ENCODE data around the gene IGFBP6. TPM values are rescaled to one million over a fixed set of nuclear protein-coding genes. Genes with fewer than 3 reads are reported as not detected.
"Not testable (repeated sequence)": the region's sequence is repeated elsewhere in the genome, so short reads cannot be mapped to it uniquely, and the experiment has no call there.

IGFBP6 gene
- total and polyA plus RNA-seq, 8 donors = 22.6 to 388 (median 82.8) TPM

DNA sequence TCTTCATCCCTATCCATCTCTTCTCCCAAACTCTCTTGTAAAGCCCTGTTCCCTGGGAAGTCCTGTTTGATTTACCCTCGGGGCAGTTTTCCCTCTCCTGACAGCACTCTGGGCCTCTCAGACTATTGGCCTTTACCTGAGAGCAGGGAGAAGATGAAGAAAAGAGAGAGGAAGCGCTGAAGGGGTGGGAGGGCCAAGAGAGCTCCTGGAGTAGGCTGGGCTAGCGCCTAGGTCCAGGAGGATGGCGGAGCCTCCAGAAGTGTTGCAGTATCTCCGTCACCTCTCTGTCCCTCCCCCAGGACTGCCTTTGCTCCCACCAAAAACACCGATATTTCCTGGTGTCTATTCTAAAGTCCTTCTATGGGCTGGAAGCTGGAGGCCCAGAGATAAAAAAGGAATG, 5.7 kb upstream of the IGFBP6 start:
- H3K27ac ChIP-seq = no peak overlapping the region
- intact Hi-C loops (cut with DNase I; ENCODE audit: low total_unique reads) = no loop called here
- H3K9me3 ChIP-seq = no peaks in the 10 kb centered on the region
- peaks cover 0 to 14% (median 8%) of the 10 kb centered on the region in 4 donors for H3K4me1 ChIP-seq
- no peaks in the 10 kb centered on the region for H3K36me3 ChIP-seq
- DNase-seq = no peak
- TF ChIP-seq EP300 (IDR thresholded peaks at IDR 0.05) (no peak), POLR2A (IDR thresholded peaks at IDR 0.05) (no peak), POLR2AphosphoS5 (IDR thresholded peaks at IDR 0.05) (no peak)
- TF ChIP-seq, protein P1, sequence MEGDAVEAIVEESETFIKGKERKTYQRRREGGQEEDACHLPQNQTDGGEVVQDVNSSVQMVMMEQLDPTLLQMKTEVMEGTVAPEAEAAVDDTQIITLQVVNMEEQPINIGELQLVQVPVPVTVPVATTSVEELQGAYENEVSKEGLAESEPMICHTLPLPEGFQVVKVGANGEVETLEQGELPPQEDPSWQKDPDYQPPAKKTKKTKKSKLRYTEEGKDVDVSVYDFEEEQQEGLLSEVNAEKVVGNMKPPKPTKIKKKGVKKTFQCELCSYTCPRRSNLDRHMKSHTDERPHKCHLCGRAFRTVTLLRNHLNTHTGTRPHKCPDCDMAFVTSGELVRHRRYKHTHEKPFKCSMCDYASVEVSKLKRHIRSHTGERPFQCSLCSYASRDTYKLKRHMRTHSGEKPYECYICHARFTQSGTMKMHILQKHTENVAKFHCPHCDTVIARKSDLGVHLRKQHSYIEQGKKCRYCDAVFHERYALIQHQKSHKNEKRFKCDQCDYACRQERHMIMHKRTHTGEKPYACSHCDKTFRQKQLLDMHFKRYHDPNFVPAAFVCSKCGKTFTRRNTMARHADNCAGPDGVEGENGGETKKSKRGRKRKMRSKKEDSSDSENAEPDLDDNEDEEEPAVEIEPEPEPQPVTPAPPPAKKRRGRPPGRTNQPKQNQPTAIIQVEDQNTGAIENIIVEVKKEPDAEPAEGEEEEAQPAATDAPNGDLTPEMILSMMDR (IDR thresholded peaks at IDR 0.05) = no peak
- WGBS, 5 donors = 79 to 83% (median 81%) methylated on average over 6 of the region's 6 CpGs
- no peak overlapping the region for H3K4me3 ChIP-seq
- peaks cover 0 to 7% (median 0%) of the 10 kb centered on the region in 3 donors for H3K27me3 ChIP-seq

DNA sequence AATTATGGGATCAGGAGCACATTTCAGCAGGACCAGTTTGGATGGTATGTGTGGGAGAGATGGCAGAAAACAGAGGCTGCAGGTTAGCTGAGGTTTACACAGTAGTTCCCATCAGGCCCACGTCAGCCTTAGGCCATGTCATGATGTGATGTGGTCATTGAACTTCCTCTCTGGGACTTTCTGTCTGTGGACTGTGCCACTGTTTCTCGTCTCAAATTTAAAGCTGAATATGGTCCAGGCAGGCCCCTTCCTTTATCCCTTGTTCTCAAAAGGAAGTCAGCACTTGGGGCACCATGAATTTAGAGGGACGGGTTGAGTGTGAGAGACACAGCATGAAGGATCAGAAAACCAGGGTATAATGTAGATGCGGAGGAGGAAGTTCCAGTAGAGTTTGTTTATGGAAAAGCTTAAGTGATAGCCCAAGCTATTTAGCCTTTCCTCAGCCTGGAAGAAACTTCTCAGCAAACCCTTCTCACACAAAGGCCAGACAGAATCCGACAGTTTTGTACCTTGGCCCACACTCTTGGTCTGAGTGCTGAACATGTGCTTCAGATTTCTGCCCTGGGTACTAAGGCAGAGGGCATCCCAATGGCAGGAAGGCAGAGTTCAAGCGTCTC, 3.6 kb upstream of the IGFBP6 start:
- Histone ChIP-seq H3K9me3 (no peaks in the 10 kb centered on the region), H3K4me1 (peaks cover 21 to 35% (median 30%) of the 10 kb centered on the region in 4 donors), H3K27me3 (peaks cover 0 to 22% (median 0%) of the 10 kb centered on the region in 3 donors), H3K4me3 (no peak overlapping the region), H3K36me3 (no peaks in the 10 kb centered on the region), H3K27ac (peak overlapping the region; percentile 35 to 61 (median 59))
- intact Hi-C loops (cut with DNase I; ENCODE audit: low total_unique reads) = no loop called here
- peak in 1 of 2 donors; percentile 25 for DNase-seq
- 54 to 65% (median 59%) methylated on average over 6 of the region's 6 CpGs for WGBS, 5 donors
- TF ChIP-seq, protein P1 (IDR thresholded peaks at IDR 0.05) = no peak
- no peak for TF ChIP-seq EP300 (IDR thresholded peaks at IDR 0.05)

DNA sequence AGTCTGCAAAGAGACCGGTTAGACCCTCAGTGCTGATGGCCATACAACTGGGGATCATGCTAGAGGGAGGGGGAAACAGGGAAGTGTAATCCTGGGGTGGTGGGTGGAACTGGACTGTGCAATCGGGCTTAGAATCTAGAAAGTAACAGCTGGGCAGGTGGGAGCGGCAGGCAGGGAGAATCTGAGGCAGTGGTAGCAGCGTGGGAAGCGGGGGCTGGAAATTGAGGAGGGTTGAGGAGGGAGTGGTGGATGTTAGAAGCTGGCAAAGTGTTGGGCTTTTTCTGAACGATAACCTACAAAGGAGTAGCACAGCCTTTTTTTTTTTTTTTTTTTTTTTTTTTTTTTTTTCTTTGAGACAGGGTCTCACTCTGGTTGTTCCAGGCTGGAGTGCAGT, 3.1 kb upstream of the IGFBP6 start:
- no peak overlapping the region for H3K4me3 ChIP-seq
- peaks cover 26 to 40% (median 35%) of the 10 kb centered on the region in 4 donors for H3K4me1 ChIP-seq
- peak in 1 of 2 donors; percentile 21 for DNase-seq
- H3K27me3 ChIP-seq = peaks cover 0 to 22% (median 0%) of the 10 kb centered on the region in 3 donors
- TF ChIP-seq POLR2A (IDR thresholded peaks at IDR 0.05) (no peak), POLR2AphosphoS5 (IDR thresholded peaks at IDR 0.05) (no peak), EP300 (IDR thresholded peaks at IDR 0.05) (no peak)
- TF ChIP-seq, protein P1 (IDR thresholded peaks at IDR 0.05) = no peak
- intact Hi-C loops (cut with DNase I; ENCODE audit: low total_unique reads) = no loop called here
- peak overlapping the region; percentile 35 to 61 (median 59) for H3K27ac ChIP-seq
- H3K36me3 ChIP-seq = no peaks in the 10 kb centered on the region
- H3K9me3 ChIP-seq = no peaks in the 10 kb centered on the region
- WGBS, 5 donors = 75 to 77% (median 76%) methylated on average over 6 of the region's 6 CpGs

DNA sequence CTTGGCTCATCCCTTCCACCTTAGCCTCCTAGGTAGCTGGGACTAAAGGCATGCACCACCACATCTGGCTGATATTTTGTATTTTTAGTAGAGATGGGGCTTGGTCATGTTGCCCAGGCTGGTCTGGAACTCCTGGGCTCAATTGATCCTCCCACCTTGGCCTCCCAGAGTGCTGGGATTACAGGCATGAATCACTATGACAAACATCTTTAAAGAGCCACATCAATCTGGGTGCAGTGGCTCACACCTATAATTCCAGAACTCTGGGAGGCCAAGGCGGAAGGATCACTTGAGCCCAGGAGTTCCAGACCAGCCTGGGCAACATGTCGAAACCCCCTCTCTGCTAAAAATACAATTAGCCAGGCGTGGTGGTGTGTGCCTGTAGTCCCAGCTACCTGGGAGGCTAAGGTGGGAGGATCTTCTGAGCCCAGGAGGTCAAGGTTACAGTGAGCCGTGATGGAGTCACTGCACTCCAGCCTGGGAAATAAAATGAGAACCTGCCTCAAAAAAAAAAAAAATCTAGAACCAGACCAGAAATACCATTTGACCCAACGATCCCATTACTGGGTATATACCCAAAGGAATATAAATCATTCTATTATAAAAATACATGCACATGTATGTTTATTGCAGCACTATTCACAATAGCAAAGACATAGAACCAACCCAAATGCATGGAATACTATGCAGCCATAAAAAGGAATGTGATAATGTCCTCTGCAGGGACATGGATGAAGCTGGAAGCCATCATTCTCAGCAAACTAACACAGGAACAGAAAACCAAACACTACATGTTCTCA, 2.5 kb upstream of the IGFBP6 start:
- H3K9me3 ChIP-seq; intact Hi-C loops (cut with DNase I; ENCODE audit: low total_unique reads); H3K36me3 ChIP-seq; DNase-seq; H3K4me3 ChIP-seq: not testable (repeated sequence)
- peak overlapping the region in 2 of 5 donors; percentile 82 to 91 for H3K27ac ChIP-seq
- H3K4me1 ChIP-seq = peaks cover 26 to 46% (median 35%) of the 10 kb centered on the region in 4 donors
- H3K27me3 ChIP-seq = peaks cover 0 to 22% (median 0%) of the 10 kb centered on the region in 3 donors
- 92 to 96% (median 95%) methylated on average over 5 of the region's 5 CpGs for WGBS, 5 donors

DNA sequence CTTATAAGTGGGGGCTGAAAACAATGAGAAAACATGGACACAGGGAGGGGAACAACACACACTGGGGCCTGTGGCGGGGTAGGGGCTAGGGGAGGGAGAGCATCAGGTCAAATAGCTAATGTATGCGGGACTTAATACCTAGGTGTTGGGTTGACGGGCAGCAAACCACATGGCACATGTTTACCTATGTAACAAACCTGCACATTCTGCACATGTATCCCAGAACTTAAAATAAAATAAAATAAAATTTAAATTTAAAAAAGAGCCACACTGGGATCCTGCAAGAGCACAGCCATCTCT, 1.9 kb upstream of the IGFBP6 start:
- WGBS, 5 donors = 93 to 98% (median 94%) methylated on average over 3 of the region's 3 CpGs
- peak in 1 of 2 donors; percentile 8 for DNase-seq
- H3K36me3 ChIP-seq; H3K4me3 ChIP-seq; intact Hi-C loops (cut with DNase I; ENCODE audit: low total_unique reads); H3K9me3 ChIP-seq: not testable (repeated sequence)
- peaks cover 26 to 46% (median 35%) of the 10 kb centered on the region in 4 donors for H3K4me1 ChIP-seq
- H3K27me3 ChIP-seq = peaks cover 0 to 22% (median 0%) of the 10 kb centered on the region in 3 donors
- peak overlapping the region in 3 of 5 donors; percentile 82 to 91 (median 88) for H3K27ac ChIP-seq

All from stomach (tissue), 9 donors.